Hepatocyte (in vitro differentiated cells): Measurements from ENCODE around the gene NR2C2.

ENCODE experiments used
- EZH2 ChIP-seq: fragments of 200-600 bp; sonication (generic); IDR thresholded peaks from 2 replicates; pipeline ENCODE4 v1.6.1; 2016; ENCODE audit warnings: antibody characterized with exemption, mild to moderate bottlenecking, borderline replicate concordance
- TF ChIP-seq, protein P1 (sequence below): fragments of 200-600 bp; sonication (generic); IDR thresholded peaks from 2 replicates; pipeline ENCODE4 v1.5.1; 2016; ENCODE audit warnings: antibody characterized with exemption, mild to moderate bottlenecking; ENCODE audit not compliant: poor library complexity

DNA sequence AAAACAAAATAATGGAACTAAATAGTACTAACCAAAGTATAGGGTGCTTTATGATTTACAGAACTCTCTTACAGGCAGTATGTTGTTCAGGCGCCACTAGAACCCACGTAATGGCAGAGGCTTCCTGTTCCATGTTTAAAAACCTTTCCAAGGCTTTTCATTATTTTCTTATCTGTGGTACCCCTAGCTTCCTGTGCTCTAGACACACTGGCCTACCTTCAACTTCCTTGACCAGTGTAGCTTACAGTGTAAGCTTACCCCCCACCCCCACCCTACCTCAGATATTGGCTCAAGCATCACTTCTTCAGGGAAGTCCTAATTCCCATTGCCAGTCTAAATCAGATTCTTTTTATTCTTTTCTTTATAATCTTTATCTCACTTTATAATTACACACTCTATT lies 2.9 kb downstream of the NR2C2 start:
- TF ChIP-seq, protein P1, sequence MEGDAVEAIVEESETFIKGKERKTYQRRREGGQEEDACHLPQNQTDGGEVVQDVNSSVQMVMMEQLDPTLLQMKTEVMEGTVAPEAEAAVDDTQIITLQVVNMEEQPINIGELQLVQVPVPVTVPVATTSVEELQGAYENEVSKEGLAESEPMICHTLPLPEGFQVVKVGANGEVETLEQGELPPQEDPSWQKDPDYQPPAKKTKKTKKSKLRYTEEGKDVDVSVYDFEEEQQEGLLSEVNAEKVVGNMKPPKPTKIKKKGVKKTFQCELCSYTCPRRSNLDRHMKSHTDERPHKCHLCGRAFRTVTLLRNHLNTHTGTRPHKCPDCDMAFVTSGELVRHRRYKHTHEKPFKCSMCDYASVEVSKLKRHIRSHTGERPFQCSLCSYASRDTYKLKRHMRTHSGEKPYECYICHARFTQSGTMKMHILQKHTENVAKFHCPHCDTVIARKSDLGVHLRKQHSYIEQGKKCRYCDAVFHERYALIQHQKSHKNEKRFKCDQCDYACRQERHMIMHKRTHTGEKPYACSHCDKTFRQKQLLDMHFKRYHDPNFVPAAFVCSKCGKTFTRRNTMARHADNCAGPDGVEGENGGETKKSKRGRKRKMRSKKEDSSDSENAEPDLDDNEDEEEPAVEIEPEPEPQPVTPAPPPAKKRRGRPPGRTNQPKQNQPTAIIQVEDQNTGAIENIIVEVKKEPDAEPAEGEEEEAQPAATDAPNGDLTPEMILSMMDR = no peak
- no peak for TF ChIP-seq EZH2
